SK-N-SH treated with all-trans-retinoic acid at 6 μM for 48 hours (cell line): Measurements from ENCODE around the gene KCNK15.

Source experiments
- ARNTL ChIP-seq: fragments of 450-650 bp; formaldehyde crosslinking; IDR thresholded peaks from 2 replicates; pipeline ENCODE4 v1.5.0; 2020; ENCODE audit warnings: low read depth, mild to moderate bottlenecking, moderate library complexity, borderline replicate concordance
- BACH2 ChIP-seq: fragments of 250-450 bp; sonication (Bioruptor Pico); IDR thresholded peaks from 2 replicates; pipeline ENCODE4 v1.9.0; 2021; ENCODE audit warnings: mild to moderate bottlenecking, borderline replicate concordance
- GLIS3 ChIP-seq: fragments of 250-450 bp; sonication (Bioruptor Pico); IDR thresholded peaks from 2 replicates; pipeline ENCODE4 v1.5.0; 2020; ENCODE audit warnings: mild to moderate bottlenecking, moderate library complexity
- ISL1 ChIP-seq: fragments of 250-450 bp; sonication (Bioruptor Pico); IDR thresholded peaks from 2 replicates; pipeline ENCODE4 v2.1.2; 2022; ENCODE audit warnings: mild to moderate bottlenecking, moderate library complexity
- RARB ChIP-seq: fragments of 250-450 bp; sonication (Bioruptor Pico); IDR thresholded peaks from 2 replicates; pipeline ENCODE4 v1.8.0; 2021; ENCODE audit warnings: mild to moderate bottlenecking, moderate library complexity
- SNAI2 ChIP-seq: fragments of 250-450 bp; sonication (Bioruptor Pico); IDR thresholded peaks from 2 replicates; pipeline ENCODE4 v1.5.0; 2020; ENCODE audit warnings: mild to moderate bottlenecking, moderate library complexity
- TCF4 ChIP-seq: fragments of 250-450 bp; sonication (Bioruptor Pico); IDR thresholded peaks from 2 replicates; pipeline ENCODE4 v1.8.0; 2021; ENCODE audit warnings: mild to moderate bottlenecking, moderate library complexity, borderline replicate concordance
- ZFP3 ChIP-seq: fragments of 250-450 bp; sonication (Bioruptor Pico); IDR thresholded peaks from 2 replicates; pipeline ENCODE4 v1.5.0; 2020; ENCODE audit warnings: mild to moderate bottlenecking, moderate library complexity
- ZFP30 ChIP-seq: fragments of 450-650 bp; formaldehyde crosslinking; IDR thresholded peaks from 2 replicates; pipeline ENCODE4 v1.5.0; 2022; ENCODE audit warnings: mild to moderate bottlenecking, moderate library complexity
- TF ChIP-seq, protein P1 (sequence below): fragments of 250-450 bp; sonication (Bioruptor Pico); IDR thresholded peaks from 2 replicates; pipeline ENCODE4 v1.5.1; 2020; ENCODE audit warnings: low read depth, mild to moderate bottlenecking, moderate library complexity
- TF ChIP-seq, protein P2 (sequence below): fragments of 250-450 bp; sonication (Bioruptor Pico); IDR thresholded peaks from 2 replicates; pipeline ENCODE4 v1.8.0; 2021; ENCODE audit warnings: low read depth, mild to moderate bottlenecking, moderate library complexity, borderline replicate concordance

DNA sequence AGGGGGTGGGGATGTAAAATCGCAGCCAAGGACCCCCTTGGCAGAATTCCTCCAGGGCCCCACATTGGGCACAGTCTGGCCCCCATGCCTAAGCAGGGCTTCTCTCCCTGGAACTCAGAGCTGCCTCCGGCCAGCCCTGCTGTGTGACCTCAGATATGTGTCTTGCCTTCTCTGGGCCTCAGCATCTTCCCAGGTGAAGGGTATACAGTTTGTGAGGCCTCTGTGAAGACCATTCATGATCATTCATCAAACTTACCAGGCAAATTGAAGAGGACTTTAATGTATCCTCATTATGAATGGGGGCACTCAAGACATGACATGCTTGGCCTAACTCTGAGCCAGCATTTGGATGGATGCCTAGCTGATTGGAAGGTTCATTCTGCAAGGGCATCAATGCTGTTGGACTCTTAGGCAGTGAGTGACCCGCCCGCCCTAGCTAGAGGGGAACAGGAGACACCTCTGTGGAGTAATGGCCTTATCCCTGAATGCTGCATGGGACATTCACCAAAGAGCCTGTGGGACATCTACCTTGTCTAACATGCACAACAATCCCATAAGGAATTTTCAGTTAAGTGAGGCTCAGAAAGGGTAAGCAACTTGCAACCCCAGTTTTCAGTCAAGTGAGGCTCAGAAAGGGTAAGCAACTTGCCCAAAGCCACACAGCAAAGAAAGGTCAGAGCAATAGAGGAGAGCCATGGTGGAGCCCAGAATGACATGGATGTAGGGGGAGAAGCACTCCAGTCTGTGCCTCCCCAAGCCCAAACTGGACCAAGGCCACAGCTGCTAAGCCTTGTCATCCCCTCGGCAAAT is 30.0 kb upstream of the KCNK15 start:
- TF ChIP-seq TCF4 (CRISPR knock-in tag): no peak
- TF ChIP-seq ISL1 (CRISPR knock-in tag): peak; percentile 42
- no peak for TF ChIP-seq SNAI2 (CRISPR knock-in tag)
- TF ChIP-seq, protein P1, sequence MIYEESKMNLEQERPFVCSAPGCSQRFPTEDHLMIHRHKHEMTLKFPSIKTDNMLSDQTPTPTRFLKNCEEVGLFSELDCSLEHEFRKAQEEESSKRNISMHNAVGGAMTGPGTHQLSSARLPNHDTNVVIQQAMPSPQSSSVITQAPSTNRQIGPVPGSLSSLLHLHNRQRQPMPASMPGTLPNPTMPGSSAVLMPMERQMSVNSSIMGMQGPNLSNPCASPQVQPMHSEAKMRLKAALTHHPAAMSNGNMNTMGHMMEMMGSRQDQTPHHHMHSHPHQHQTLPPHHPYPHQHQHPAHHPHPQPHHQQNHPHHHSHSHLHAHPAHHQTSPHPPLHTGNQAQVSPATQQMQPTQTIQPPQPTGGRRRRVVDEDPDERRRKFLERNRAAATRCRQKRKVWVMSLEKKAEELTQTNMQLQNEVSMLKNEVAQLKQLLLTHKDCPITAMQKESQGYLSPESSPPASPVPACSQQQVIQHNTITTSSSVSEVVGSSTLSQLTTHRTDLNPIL (CRISPR knock-in tag): no peak
- TF ChIP-seq, protein P2, sequence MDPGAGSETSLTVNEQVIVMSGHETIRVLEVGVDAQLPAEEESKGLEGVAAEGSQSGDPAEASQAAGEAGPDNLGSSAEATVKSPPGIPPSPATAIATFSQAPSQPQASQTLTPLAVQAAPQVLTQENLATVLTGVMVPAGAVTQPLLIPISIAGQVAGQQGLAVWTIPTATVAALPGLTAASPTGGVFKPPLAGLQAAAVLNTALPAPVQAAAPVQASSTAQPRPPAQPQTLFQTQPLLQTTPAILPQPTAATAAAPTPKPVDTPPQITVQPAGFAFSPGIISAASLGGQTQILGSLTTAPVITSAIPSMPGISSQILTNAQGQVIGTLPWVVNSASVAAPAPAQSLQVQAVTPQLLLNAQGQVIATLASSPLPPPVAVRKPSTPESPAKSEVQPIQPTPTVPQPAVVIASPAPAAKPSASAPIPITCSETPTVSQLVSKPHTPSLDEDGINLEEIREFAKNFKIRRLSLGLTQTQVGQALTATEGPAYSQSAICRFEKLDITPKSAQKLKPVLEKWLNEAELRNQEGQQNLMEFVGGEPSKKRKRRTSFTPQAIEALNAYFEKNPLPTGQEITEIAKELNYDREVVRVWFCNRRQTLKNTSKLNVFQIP (CRISPR knock-in tag): no peak
- TF ChIP-seq RARB (CRISPR knock-in tag): no peak
- TF ChIP-seq ZFP30 (CRISPR knock-in tag): no peak
- TF ChIP-seq BACH2: no peak
- no peak for TF ChIP-seq ZFP3
- no peak for TF ChIP-seq ARNTL (CRISPR knock-in tag)
- no peak for TF ChIP-seq GLIS3 (CRISPR knock-in tag)
